ENCODE measurements around the gene SBF2.

DNA sequence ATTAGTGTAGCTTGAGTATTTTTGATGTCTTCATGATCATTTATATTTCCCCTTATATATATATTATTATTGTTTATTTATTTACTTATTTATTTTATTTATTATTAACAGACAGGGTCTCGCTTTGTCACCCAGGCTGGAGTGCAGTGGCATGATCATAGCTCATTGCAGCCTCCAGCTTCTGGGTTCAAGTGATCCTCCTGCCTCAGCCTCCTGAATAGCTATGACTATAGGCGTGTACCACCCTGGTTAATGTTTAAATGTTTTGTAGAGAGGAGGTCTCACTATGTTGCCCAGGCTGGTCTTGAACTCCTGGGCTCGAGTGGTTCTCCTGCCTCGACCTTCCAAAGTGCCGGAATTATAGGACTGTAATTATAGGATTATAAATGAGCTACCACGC is 21.1 kb upstream of the SBF2 start:
- no peak for TF ChIP-seq POLR2AphosphoS5 (IDR thresholded peaks at IDR 0.05; ENCODE audit: low read depth, low read length)
- no peak for TF ChIP-seq TAF1 (IDR thresholded peaks at IDR 0.05; ENCODE audit: borderline replicate concordance, insufficient read depth, low read length)

All from PFSK-1 (cell line).